ENCODE data around the gene PCDHGB2. TPM values are rescaled to one million over a fixed set of nuclear protein-coding genes. Genes with fewer than 3 reads are reported as not detected.

The PCDHGB2 gene
- total and polyA plus RNA-seq, 2 experiments from 2014 or later, result 1.2 to 5.8 TPM

DNA sequence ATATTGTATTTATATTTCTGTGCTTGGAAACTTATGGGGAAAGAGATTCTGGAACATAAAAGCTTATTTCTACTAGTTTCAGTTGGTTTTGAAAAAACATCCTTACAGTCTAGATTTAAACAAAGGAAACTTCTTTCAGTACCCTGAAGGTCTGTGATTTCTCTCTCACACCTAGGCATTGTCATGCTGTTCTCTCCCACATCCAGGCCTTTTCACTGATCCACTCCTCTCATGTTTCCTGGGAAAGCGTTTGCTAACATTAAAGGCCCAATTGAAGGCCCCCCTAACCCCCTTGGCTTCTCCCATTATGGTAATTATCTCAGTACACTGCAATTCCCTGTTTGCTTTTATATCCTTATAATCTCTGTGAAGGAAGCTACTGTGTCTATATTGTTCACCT lies 17.0 kb upstream of the PCDHGB2 start:
- H3K4me3 ChIP-seq, result no peak overlapping the region
- H3K36me3 ChIP-seq (ENCODE audit: insufficient read depth), result no peaks in the 10 kb centered on the region
- no peak overlapping the region for H3K4me2 ChIP-seq
- H3K4me3 Mint-ChIP-seq, result no peak overlapping the region
- peaks cover 80% of the 10 kb centered on the region for H3K9me3 Mint-ChIP-seq
- no peaks in the 10 kb centered on the region for H3K4me1 ChIP-seq (ENCODE audit: insufficient read depth)
- H2AFZ ChIP-seq, result no peak overlapping the region
- TF ChIP-seq CTCF (conservative IDR thresholded peaks at IDR 0.05; ENCODE audit: low read depth in 2 of 2) (no peak), ZNF331 (CRISPR knock-in tag; IDR thresholded peaks at IDR 0.05; ENCODE audit: low read depth) (no peak), REST (IDR thresholded peaks at IDR 0.05; ENCODE audit: unreplicated experiment) (no peak), ZNF114 (CRISPR knock-in tag; IDR thresholded peaks at IDR 0.05) (no peak), POLR2AphosphoS5 (IDR thresholded peaks at IDR 0.05; ENCODE audit: low read depth) (no peak), EZH2 (IDR thresholded peaks at IDR 0.05; ENCODE audit: low read depth, unreplicated experiment) (no peak), CREB1 (CRISPR knock-in tag; IDR thresholded peaks at IDR 0.05; ENCODE audit: low read depth) (no peak), EZH2phosphoT487 (IDR thresholded peaks at IDR 0.05; ENCODE audit: unreplicated experiment) (no peak), NANOG (IDR thresholded peaks at IDR 0.05; ENCODE audit: borderline replicate concordance) (no peak), ETS1 (IDR thresholded peaks at IDR 0.05) (no peak)
- H3K9me2 ChIP-seq (ENCODE audit: insufficient read depth), result no peaks in the 10 kb centered on the region
- H3K27ac Mint-ChIP-seq, result no peak overlapping the region
- DNase-seq (ENCODE audit: low spot score) (no peak), ATAC-seq (no peak)
- H4K20me1 ChIP-seq (replicated peaks; ENCODE audit: insufficient read depth), result no peaks in the 10 kb centered on the region
- no peak overlapping the region for H3K27ac ChIP-seq (ENCODE audit: low read depth)
- H3K27me3 ChIP-seq (ENCODE audit: insufficient read depth), result no peaks in the 10 kb centered on the region
- H3K36me3 Mint-ChIP-seq (ENCODE audit: low read depth), result peaks cover 42% of the 10 kb centered on the region
- H3F3A ChIP-seq (replicated peaks; ENCODE audit: low read depth), result no peaks in the 10 kb centered on the region
- no peaks in the 10 kb centered on the region; the same call in 2 of the 3 replicates for H3K4me1 Mint-ChIP-seq
- H3K79me2 ChIP-seq (replicated peaks; ENCODE audit: insufficient read depth), result no peaks in the 10 kb centered on the region
- H3K27me3 Mint-ChIP-seq (ENCODE audit: insufficient read depth, low read depth, poor library complexity), result peaks cover 2% of the 10 kb centered on the region

All from GM23338 (cell line).